ENCODE results near the gene BRAT1. TPM values are rescaled to one million over a fixed set of nuclear protein-coding genes. Genes with fewer than 3 reads are reported as not detected.

The BRAT1 gene
- total and polyA plus RNA-seq, 11 donors, result 10.9 to 27.8 (median 14.9) TPM

GRCh38 chr7:2559283-2559950, 4.1 kb upstream of the BRAT1 start:
- no peak for ATAC-seq
- intact Hi-C loops (cut with DNase I), result loop anchor here in 4 of 10 donors (5.0 to 10.0 kb wide), 5 partner anchors 37 to 157 kb away; partner anchors contain the start of genes GRIFIN (in 2 of the 4), TTYH3 (in 2 of the 4) and CHST12 (in 1 of the 4)
- no peak for TF ChIP-seq POLR2A (IDR thresholded peaks at IDR 0.05)
- no peak for TF ChIP-seq CTCF (IDR thresholded peaks at IDR 0.05)
- Histone ChIP-seq H3K4me1 (peaks cover 0 to 37% (median 23%) of the 10 kb centered on the region in 12 donors), H3K36me3 (no peaks in the 10 kb centered on the region), H3K27me3 (no peaks in the 10 kb centered on the region), H3K27ac (peak overlapping the region in 11 of 12 donors; percentile 27 to 77 (median 66)), H3K9me3 (no peaks in the 10 kb centered on the region), H3K4me3 (peak overlapping the region; percentile 73 to 97 (median 87))
- WGBS, 4 donors, result 9 to 41% (median 18%) methylated on average over 12 to 53 of the region's 53 CpGs
- no peak for DNase-seq

GRCh38 chr7:2558629-2559282, 3.4 kb upstream of the BRAT1 start, which contains the start of gene IQCE:
Gene IQCE, plus strand, starts transcription at chr7:2558979. Its CDS starts 203 bp downstream, at chr7:2559182.
- DNase-seq (peak; percentile 95 to 99 (median 96)), ATAC-seq (peak; percentile 40 to 78 (median 72))
- peaks cover 0 to 2% (median 0%) of the 10 kb centered on the region in 9 donors for H3K36me3 ChIP-seq
- intact Hi-C loops (cut with DNase I), result loop anchor here in 4 of 10 donors (5.0 to 10.0 kb wide), 5 partner anchors 36 to 156 kb away; partner anchors contain the start of genes GRIFIN (in 2 of the 4), TTYH3 (in 2 of the 4) and CHST12 (in 1 of the 4)
- 1 to 3% (median 2%) methylated on average over 19 to 66 of the region's 66 CpGs for WGBS, 4 donors
- H3K4me3 ChIP-seq, result peak within 1 kb of the TSS; percentile 73 to 97 (median 87)
- no peaks in the 10 kb centered on the region for H3K9me3 ChIP-seq
- no peaks in the 10 kb centered on the region for H3K27me3 ChIP-seq
- H3K27ac ChIP-seq, result peak within 1 kb of the TSS in 11 of 12 donors; percentile 27 to 77 (median 66)
- TF ChIP-seq POLR2A (IDR thresholded peaks at IDR 0.05), result peak in 1 of 2 donors; percentile 47
- no peak for TF ChIP-seq CTCF (IDR thresholded peaks at IDR 0.05)
- peaks cover 0 to 44% (median 29%) of the 10 kb centered on the region in 12 donors for H3K4me1 ChIP-seq

- H3K9me3 ChIP-seq, result no peaks in the 10 kb centered on the region
- intact Hi-C loops (cut with DNase I), result loop anchor here in 5 of 10 donors (2.0 to 10.0 kb wide), 7 partner anchors 32 to 152 kb away; partner anchors contain the start of genes GRIFIN (in 2 of the 5), TTYH3 (in 2 of the 5), CHST12 (in 1 of the 5) and LFNG (in 1 of the 5)
- ATAC-seq (no peak), DNase-seq (no peak)
- 7 to 9% (median 7%) methylated on average over 10 to 12 of the region's 12 CpGs for WGBS, 4 donors
- H3K36me3 ChIP-seq, result peaks cover 0 to 34% (median 4%) of the 10 kb centered on the region in 9 donors
- H3K27ac ChIP-seq, result peak overlapping the region in 11 of 12 donors; percentile 94 to 100 (median 99)
- peaks cover 0 to 48% (median 26%) of the 10 kb centered on the region in 12 donors for H3K4me1 ChIP-seq
- TF ChIP-seq CTCF (IDR thresholded peaks at IDR 0.05) (no peak), POLR2A (IDR thresholded peaks at IDR 0.05) (no peak)
- no peaks in the 10 kb centered on the region for H3K27me3 ChIP-seq
- peak overlapping the region; percentile 66 to 99 (median 88) for H3K4me3 ChIP-seq
Measured at GRCh38 chr7:2554661-2555111, 638 bp downstream of the BRAT1 start.
